ENCODE data around the gene ABLIM3.
A peak's percentile ranks its signal among the peaks of the same experiment; 100 is the strongest.

ABLIM3 gene

DNA sequence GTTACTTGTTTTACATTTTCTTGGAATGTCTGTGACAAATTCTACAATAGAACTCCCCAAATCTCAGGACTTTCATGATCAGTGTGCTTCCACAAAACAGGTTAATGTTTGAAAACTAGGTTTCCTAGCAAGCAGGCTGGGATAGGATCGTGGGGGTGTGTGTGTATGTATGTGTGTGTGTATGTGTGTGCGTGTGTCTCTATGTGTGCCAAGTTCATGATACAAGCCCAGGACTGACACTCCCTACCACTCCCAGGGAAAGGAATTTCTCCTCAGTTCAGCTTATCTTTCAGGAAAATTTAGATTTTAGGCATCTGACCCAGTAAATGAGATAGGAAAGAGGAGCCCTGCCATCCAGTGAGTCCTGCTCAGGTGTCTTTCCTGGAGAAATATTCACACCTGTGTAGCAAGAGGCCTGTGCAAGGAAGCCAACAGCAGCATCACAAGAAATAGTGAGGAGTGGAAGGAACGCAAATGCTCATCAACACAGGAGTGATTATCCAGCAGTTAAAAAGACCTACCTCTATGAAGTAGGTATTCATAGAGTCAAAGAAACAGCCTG is 13.8 kb upstream of the ABLIM3 start:
- POLR2A ChIA-PET: no interaction called here
- TF ChIP-seq LEF1 (IDR thresholded peaks at IDR 0.05; ENCODE audit: borderline replicate concordance) (no peak), TARDBP (IDR thresholded peaks at IDR 0.05) (no peak), SP1 (IDR thresholded peaks at IDR 0.05) (no peak), L3MBTL2 (conservative IDR thresholded peaks at IDR 0.05) (no peak), CTBP1 (IDR thresholded peaks at IDR 0.05; ENCODE audit: borderline replicate concordance) (no peak), FOXM1 (IDR thresholded peaks at IDR 0.05; ENCODE audit: borderline replicate concordance) (no peak), FOXA1 (IDR thresholded peaks at IDR 0.05) (no peak), BHLHE40 (IDR thresholded peaks at IDR 0.05; ENCODE audit: borderline replicate concordance) (no peak), ELF4 (IDR thresholded peaks at IDR 0.05) (no peak), HDGF (IDR thresholded peaks at IDR 0.05; ENCODE audit: borderline replicate concordance) (no peak), ZNF384 (IDR thresholded peaks at IDR 0.05) (no peak), ARNT (IDR thresholded peaks at IDR 0.05) (no peak)
- TF ChIP-seq, protein P1, sequence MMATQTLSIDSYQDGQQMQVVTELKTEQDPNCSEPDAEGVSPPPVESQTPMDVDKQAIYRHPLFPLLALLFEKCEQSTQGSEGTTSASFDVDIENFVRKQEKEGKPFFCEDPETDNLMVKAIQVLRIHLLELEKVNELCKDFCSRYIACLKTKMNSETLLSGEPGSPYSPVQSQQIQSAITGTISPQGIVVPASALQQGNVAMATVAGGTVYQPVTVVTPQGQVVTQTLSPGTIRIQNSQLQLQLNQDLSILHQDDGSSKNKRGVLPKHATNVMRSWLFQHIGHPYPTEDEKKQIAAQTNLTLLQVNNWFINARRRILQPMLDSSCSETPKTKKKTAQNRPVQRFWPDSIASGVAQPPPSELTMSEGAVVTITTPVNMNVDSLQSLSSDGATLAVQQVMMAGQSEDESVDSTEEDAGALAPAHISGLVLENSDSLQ (IDR thresholded peaks at IDR 0.05): no peak
- CTCF ChIA-PET: interaction anchor here (1.5 kb wide), 1 partner anchor 13 kb away, joined by 9 read pairs; no protein-coding TSS in a partner anchor
- no peak for DNase-seq (ENCODE audit: extremely low spot score)

DNA sequence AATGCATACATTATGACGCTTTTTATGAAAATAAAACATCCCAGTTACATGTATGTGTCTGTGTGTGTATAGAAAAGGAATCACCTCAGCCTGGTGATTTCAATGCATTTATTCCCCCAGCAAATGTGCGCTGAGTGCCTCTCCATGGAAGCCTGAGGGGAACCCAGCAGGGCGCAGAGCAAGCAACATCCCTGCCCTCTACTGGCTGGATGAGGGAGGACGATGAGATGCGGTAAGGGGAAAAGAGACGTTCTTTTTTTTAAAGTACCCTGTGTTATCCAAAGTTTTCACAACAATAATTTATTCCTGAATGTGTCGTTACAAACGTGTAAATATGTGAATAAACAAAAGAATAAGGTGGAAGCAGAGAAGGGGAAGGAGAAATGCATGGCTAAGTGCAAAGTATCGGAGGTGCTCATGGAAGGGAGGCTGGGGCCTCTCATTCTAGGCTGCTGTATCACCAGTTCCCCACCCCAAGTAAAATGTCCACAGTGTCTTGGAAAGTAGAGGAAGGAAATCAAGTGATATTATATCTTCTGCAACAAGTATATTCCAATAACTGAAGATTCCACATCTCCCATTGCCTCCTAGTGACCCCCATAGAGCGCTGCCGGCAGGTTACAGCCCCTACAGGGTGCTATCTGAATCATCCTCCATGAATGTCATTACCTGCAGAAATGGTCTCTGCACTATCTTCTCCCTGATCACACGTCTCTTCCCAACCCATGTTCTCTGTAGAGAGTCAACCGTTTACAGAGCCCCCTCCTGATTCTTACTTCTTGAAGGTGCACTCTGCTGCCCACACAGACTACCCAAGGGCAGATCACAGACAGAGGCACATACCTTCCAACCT is 13.0 kb upstream of the ABLIM3 start:
- peak; percentile 76 for DNase-seq (ENCODE audit: extremely low spot score)
- TF ChIP-seq SUZ12 (IDR thresholded peaks at IDR 0.05): no peak
- TF ChIP-seq FOXA1 (IDR thresholded peaks at IDR 0.05): no peak
- no peak for TF ChIP-seq TARDBP (IDR thresholded peaks at IDR 0.05)
- ChIA-PET POLR2A (no interaction called here), CTCF (no interaction called here)

DNA sequence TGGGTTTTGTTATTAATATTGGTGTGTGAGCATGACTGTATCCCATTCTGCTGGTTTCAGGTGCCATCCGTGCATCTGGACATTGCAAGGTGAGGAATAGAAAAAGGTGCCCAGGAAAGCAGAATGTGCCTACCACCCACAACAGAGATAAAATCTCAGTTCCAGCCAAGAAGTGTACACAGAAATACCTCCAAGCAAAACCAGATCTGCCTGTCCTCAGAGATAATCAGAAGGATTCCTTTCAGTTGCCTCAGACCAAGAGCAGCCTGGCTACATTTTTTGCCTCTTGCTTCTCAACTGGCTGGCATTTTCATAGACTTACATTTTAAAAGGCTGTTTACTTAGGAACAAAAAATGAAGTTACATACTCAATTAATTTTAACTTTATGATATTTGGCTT is 12.1 kb upstream of the ABLIM3 start:
- TF ChIP-seq SP1 (IDR thresholded peaks at IDR 0.05): no peak
- no peak for TF ChIP-seq FOXK2 (IDR thresholded peaks at IDR 0.05)
- no peak for TF ChIP-seq LEF1 (IDR thresholded peaks at IDR 0.05; ENCODE audit: borderline replicate concordance)
- TF ChIP-seq, protein P1 (IDR thresholded peaks at IDR 0.05): no peak
- no peak for TF ChIP-seq L3MBTL2 (conservative IDR thresholded peaks at IDR 0.05)
- no peak for TF ChIP-seq FOXM1 (IDR thresholded peaks at IDR 0.05; ENCODE audit: borderline replicate concordance)
- no peak for TF ChIP-seq ARNT (IDR thresholded peaks at IDR 0.05)
- no peak for TF ChIP-seq HDGF (IDR thresholded peaks at IDR 0.05; ENCODE audit: borderline replicate concordance)
- no peak for TF ChIP-seq NFRKB (IDR thresholded peaks at IDR 0.05)
- no peak for TF ChIP-seq FOXA1 (IDR thresholded peaks at IDR 0.05)
- TF ChIP-seq SUZ12 (IDR thresholded peaks at IDR 0.05): no peak
- TF ChIP-seq ELF4 (IDR thresholded peaks at IDR 0.05): no peak
- no peak for TF ChIP-seq BHLHE40 (IDR thresholded peaks at IDR 0.05; ENCODE audit: borderline replicate concordance)
- no peak for TF ChIP-seq CTBP1 (IDR thresholded peaks at IDR 0.05; ENCODE audit: borderline replicate concordance)
- no peak for TF ChIP-seq TARDBP (IDR thresholded peaks at IDR 0.05)
- ChIA-PET POLR2A (no interaction called here), CTCF (no interaction called here)
- no peak for DNase-seq (ENCODE audit: extremely low spot score)

DNA sequence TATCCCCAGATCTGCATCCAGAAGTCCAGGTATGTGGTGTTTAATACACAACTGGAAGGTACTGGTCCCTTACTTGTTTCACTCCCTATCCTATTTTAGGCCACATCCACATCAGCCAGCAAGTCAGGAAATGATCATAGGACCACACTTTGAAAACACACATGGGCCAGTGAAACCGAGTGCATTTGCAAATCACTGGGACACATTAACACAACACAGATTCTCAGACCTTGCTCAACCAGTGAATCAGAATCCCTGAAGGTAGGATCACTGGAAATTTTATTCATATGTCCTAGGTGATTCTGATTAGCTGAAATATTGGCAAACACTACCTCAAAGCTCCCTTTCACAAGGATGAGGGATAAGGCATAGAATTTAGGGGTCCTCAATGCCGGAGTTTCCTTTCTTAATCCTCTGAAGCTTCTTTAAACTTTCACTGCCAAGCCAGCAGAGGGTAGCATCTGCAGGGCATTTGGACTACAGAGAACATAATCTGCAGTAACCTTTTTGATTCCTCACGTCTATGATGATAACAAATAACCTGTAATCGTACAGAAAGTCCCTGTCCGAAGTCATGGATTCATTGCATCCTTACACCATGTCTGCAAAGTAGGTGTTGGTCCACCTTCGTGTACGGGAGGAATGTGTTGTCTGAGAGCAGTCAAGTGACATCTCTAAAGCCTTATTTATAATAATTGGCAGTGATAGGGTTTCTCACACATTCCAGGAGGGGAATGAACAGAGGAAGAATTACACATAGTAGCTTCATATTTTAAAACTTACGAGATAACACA is 11.0 kb upstream of the ABLIM3 start:
- no peak for DNase-seq (ENCODE audit: extremely low spot score)
- CTCF ChIA-PET: interaction anchor here (0.5 to 2.7 kb wide), 3 partner anchors 15 to 397 kb away, joined by 3 to 10 read pairs (median 6); no protein-coding TSS in a partner anchor

DNA sequence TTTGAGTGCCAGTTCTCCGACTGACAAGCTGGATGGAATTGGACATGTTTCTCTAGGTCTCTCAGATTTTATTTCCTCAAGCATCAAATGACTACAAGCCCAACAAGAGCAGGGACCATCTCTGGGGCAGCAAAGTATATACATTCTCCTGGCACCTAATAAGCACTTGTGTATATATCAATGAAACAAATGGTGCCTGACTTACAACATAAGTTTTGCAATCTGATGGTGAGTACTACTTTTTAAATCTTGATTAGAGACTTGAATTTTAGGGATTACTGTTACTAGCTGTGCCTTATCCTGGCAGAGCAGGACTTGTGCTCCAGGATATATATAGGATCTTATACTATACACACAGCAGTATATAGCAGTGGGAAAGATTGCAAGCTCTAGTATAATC is 8.8 kb upstream of the ABLIM3 start:
- no peak for DNase-seq (ENCODE audit: extremely low spot score)
- POLR2A ChIA-PET: no interaction called here
- no peak for TF ChIP-seq TARDBP (IDR thresholded peaks at IDR 0.05)
- no peak for TF ChIP-seq L3MBTL2 (conservative IDR thresholded peaks at IDR 0.05)
- no peak for TF ChIP-seq FOXA1 (IDR thresholded peaks at IDR 0.05)
- TF ChIP-seq ARNT (IDR thresholded peaks at IDR 0.05): no peak
- TF ChIP-seq ZNF384 (IDR thresholded peaks at IDR 0.05): no peak
- TF ChIP-seq NFRKB (IDR thresholded peaks at IDR 0.05): no peak
- TF ChIP-seq BHLHE40 (IDR thresholded peaks at IDR 0.05; ENCODE audit: borderline replicate concordance): no peak
- no peak for TF ChIP-seq FOXK2 (IDR thresholded peaks at IDR 0.05)
- TF ChIP-seq CTBP1 (IDR thresholded peaks at IDR 0.05; ENCODE audit: borderline replicate concordance): no peak
- TF ChIP-seq SP1 (IDR thresholded peaks at IDR 0.05): no peak
- TF ChIP-seq SUZ12 (IDR thresholded peaks at IDR 0.05): no peak
- no peak for TF ChIP-seq HDGF (IDR thresholded peaks at IDR 0.05; ENCODE audit: borderline replicate concordance)
- CTCF ChIA-PET: interaction anchor here (0.6 to 2.7 kb wide), 3 partner anchors 9 to 17 kb away, joined by 3 to 10 read pairs (median 8); partner anchors contain the start of gene ABLIM3

More for the DNA sequence above, 11.0 kb upstream of the ABLIM3 start:
- TF ChIP-seq FOXA1 (IDR thresholded peaks at IDR 0.05) (no peak), FOXK2 (IDR thresholded peaks at IDR 0.05) (no peak), TARDBP (IDR thresholded peaks at IDR 0.05) (no peak), CTBP1 (IDR thresholded peaks at IDR 0.05; ENCODE audit: borderline replicate concordance) (no peak), L3MBTL2 (conservative IDR thresholded peaks at IDR 0.05) (no peak), ZNF384 (IDR thresholded peaks at IDR 0.05) (no peak), HDGF (IDR thresholded peaks at IDR 0.05; ENCODE audit: borderline replicate concordance) (no peak), LEF1 (IDR thresholded peaks at IDR 0.05; ENCODE audit: borderline replicate concordance) (no peak), SUZ12 (IDR thresholded peaks at IDR 0.05) (no peak), ARNT (IDR thresholded peaks at IDR 0.05) (no peak), BHLHE40 (IDR thresholded peaks at IDR 0.05; ENCODE audit: borderline replicate concordance) (no peak), FOXM1 (IDR thresholded peaks at IDR 0.05; ENCODE audit: borderline replicate concordance) (no peak), NFRKB (IDR thresholded peaks at IDR 0.05) (no peak), ELF4 (IDR thresholded peaks at IDR 0.05) (no peak), SP1 (IDR thresholded peaks at IDR 0.05) (no peak)
- TF ChIP-seq, protein P1 (IDR thresholded peaks at IDR 0.05): no peak
- POLR2A ChIA-PET: no interaction called here
